HG03039 (cell line): ENCODE results near the gene OLA1.

Experiments used
- ATAC-seq: cut with Tn5 transposase; IDR thresholded peaks from one replicate; pipeline ENCODE4 v1.9.1; 2021; ENCODE audit warnings: mild to moderate bottlenecking, moderate library complexity; ENCODE audit not compliant: unreplicated experiment

The OLA1 gene

DNA sequence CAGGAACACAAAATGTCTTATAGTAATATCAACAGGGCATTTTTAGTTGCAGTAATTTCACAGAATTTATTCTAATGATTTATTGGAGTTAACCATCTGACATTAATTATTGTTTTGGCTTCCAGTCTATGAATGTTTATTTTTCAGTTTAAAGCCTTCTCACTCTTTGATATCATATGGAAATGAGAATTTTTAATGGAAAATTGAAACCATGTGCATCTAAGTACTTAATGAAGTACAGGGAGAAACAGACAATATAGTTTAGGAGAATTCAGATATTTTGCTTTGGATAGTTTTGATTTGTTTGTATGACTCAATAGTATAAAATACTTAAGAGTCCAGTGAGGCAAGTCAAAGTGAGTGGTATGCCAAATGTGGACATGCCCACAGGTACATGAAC, 126.1 kb downstream of the OLA1 start:
- no peak for ATAC-seq

DNA sequence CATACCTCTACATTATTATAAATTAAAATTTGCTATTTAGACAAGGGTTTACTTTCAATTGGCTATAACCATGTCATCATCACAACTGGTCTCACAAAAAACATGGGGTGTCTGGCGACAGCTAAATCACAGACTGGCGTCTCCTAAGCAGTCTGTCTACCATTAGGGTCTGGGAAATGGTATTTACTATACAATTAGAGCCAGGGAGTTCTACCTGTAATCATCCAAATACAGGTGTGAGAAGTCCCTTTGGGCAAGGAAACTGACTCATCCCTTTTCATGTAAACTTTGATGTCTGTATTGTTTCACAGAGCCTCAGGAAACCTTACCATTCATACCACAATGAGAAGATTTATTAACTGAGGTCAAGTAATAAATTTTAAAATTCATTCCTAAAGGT, 126.7 kb downstream of the OLA1 start:
- no peak for ATAC-seq

DNA sequence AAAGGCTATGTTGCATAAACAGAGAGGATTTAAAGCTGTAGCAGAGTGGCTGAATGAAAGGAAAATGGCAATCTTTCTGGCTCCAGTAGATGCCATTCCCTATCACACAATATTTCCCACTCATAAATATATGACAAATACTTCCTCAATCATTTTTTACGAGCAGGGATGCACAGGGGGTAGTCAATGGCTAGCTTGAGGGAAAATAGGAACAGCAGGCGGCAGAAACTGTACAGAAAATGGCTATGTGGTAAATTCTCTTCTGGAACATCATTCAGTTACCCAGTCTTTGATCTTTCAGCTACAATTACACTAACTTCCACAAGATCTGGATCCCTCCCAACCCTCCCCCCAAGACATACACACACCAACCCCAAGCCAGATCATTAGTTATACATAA, 127.2 kb downstream of the OLA1 start:
- no peak for ATAC-seq

DNA sequence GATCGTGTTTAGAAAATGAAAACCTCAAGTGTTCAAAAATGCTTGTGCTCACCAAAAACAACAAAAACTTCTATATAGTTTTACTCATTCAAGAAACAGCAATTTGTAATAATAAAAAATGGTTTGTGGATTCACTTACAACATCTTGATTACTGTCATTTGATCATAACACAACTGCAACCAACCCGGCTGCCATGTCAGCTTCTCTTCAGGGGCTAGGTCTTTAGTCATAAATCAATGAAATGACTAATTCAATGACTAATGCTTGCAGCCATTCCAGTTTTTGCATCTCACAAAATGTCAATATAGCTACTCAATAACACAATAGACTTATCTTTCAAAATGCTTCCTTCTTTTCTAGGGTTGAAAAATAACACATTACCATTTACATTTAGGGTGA, 128.0 kb downstream of the OLA1 start:
- no peak for ATAC-seq

DNA sequence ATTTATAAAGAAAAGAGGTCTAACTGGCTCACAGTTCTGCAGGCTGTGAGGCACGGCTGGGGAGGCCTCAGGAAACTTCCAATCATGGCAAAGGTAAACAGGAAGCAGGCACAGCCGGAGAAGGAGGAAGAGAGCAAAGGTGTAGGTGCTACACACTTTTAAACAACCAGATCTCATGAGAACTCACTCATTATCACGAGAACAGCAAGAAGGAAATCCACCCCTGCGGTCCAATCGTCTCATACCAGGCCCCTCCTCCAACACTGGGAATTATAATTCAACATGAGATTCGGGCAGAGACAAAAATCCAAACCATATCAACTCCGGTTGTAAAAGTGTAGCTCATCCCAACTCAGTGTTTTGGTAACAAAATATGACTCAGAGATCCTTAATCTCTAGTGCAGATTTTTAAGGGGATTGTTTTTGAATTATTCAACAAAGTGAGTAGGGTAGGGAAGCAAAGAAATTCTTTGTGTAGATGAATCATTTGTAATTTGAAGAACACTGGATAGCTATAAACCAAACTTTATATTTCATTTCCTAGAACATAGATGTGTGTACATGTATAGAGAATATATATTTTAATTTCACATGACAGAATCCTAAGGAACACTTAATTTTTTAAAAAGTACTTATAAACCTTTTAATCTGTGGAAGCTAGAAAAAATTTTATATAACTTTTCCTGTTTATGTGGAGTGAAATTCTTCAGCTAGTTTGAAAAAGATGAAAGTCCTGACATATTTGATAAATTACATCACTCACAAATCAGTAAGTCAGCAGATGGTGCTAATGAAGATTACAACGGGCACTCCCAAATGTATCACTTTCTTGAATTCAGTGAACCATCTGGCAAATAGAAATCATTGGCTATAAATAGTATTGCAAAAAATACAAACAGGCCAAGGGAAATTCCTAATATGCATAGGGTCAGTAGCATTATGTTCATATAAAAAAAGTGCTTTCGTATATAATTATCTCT, 130.1 kb downstream of the OLA1 start:
- no peak for ATAC-seq

DNA sequence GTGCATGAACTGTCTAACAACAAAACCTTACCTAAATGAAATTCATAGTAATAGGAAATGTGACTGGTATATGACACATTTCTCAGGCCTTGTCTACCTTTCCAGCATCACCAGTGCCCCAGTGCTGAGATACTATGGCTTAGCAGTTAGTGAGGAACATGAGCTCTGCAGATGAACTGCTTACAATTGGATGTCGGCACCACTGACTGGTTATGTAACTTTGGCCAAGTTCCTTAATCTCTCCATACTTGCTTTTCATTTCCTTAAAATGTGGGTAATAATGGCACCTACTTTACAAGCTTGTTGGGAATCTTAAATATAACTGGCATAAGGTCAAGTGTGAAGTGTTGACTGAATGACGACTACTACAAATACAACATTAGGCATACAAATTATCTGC, 136.3 kb downstream of the OLA1 start:
- no peak for ATAC-seq

DNA sequence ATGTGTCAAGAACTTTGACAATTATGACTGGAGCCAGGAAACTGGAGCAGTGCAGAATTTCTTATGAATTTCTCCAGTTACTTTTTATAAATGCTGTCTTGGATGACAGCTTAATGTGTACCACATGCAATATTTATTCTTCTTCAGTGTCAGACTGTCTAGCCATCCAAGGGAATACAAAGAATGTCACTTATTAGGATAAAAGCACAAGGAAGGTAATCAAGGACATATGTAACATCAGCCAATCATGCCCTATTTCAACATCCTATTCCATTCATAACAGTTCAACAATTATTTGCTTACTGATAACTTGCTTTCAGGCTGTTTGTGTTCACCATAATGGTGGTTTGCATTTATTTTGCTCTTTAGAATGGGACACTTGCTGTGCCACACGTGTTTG, 139.8 kb downstream of the OLA1 start:
- no peak for ATAC-seq

DNA sequence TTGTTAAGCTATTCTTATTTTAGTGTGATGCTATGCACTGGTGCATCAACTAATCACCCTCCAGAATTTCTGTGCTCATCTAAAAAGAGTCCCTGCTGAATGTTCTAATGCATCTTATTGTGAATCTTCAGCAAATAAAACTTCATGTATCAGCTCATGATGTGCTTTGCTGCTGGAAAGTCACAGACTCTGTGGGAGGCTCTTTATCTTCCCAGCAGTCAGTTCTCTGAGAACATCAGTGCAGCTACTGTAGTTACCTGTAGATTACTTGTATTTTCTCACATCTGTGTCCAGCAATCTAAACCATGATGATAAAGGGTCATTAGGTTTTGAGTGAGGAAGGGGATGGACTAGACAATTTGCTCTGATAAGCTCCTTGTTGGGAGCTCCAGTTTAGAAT, 141.6 kb downstream of the OLA1 start:
- ATAC-seq: no peak

DNA sequence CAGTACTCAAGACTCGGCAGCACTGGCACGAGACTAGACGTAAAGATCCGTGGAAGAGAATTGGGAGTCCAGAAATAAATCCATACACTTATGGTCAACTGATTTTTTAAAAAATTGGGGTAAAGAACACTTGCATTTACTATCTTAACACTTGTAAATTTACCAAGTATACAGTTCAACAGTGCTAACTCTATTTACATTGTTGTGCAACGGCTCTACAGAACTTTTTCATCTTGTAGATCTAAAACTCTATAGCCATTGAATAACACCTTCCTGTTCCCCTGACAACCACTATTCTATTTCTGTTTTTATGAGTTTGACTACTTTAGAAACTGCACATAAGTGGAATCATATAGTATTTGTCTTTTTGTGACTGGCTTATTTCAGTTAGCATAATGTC, 153.8 kb downstream of the OLA1 start:
- ATAC-seq: no peak

DNA sequence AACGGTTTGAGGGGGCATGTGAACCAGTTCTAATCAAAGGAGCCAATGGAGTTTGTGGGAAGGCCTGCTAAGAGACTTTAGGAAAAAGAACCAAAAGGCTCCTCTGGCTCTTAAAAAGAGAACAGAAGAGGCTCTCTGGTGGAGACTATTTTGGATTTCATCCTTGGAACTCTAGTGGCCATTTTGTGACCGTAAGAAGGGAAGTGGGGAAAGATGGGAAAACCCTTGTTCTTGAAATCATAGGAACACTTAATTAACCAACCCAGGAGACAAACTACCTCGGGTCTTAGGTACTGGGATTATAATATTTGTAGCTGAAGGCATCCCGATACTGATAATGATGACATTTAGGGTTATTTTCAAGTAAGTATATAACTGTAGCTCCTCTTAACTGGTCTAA, 157.9 kb downstream of the OLA1 start:
- no peak for ATAC-seq

DNA sequence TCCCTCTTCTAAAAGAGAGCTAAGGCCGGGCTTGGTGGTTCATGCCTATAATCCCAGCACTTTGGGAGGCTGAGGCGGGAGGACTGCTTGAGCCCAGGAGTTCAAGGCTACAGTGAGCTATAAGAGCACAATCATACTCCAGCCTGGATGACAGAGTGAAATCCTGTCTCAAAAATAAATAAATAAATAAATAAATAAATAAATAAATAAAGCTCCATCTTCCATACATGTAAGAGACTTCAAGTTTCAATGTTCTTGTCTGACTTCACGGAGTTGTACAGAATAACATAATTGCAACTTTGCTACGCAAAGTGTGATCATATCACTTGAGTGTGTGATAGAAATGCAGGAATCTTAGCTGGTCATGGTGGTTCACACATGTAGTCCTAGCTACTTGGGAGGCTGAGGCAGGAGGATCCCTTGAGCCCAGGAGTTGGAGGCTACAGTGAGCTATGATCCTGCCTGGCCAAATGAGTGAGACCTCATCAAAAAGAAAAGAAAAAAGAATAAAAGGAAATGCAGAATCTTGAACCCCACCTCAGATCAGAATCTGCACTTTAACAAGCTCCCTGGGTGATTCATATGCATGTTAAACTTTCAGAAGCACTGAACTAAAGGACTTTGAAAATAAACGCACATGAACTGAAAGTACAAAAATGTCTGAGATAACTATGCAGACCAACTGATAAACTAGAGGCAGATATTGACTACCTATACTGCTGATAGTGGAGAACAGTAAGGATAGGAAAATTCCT, 159.4 kb downstream of the OLA1 start:
- ATAC-seq: no peak

DNA sequence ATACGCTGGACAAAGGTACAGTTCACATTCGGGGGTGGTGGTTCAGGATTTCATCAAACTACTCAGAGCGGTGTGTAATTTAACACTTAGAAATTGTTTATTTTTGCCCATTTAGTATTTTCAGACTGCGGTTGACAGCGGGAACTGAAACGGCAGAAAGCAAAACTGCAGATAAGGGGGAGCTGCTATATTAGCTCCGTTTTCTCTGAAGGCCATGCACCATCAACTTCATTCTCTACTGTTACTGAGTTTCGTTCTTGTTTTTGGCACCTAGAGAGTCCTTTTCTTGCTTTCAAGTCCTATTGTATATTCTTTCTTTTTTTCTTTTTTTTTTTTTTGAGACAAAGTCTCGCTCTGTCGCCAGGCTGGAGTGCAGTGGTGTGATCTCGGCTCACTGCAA, 161.6 kb downstream of the OLA1 start:
- ATAC-seq: no peak

DNA sequence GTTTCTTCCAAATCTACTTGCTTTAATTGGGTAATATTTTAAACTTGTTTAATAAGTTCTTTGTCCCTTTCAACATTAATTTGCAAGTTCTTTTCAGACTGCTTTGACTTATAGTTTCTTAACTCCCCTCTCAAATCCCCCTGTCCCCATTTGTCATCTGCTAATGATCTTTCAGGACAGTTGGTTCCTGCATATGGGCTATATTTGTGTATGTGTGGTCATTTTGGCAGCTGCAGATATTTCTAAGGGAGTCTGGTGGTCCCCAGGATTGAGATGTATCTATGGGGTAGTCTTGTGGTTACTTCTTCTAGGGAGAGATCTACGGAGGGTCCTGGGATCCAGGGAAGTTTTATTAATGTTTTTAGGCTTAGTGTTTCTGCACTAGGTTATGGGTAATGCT, 162.6 kb downstream of the OLA1 start:
- no peak for ATAC-seq

DNA sequence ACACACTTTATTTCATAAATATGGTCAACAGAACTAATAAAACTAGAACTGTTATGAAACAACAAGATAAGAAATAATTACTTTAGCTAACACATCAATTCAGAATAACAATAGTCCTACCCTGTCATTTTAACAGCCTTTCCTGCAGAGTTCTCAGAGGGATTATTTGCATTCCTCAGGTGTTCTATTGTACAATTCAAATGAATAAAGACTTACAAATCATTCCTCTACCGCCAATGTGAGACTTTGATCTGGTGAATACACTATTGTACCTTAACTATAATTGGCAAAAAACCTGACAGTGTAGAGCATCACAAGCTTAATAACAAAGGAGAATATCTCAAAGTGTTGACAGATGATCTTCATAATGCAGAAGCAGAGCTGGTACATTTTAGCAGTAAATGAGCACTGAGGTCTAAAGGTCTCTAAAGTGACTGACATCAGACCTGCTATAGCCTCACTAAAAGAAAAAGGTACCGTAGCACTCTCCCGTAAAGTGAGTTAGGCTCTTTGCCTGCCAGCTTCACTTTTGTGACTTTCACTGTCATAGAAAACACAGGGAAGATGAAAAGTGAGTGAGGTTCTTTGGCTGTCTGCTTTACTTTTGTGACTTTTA, 164.4 kb downstream of the OLA1 start:
- ATAC-seq: no peak

DNA sequence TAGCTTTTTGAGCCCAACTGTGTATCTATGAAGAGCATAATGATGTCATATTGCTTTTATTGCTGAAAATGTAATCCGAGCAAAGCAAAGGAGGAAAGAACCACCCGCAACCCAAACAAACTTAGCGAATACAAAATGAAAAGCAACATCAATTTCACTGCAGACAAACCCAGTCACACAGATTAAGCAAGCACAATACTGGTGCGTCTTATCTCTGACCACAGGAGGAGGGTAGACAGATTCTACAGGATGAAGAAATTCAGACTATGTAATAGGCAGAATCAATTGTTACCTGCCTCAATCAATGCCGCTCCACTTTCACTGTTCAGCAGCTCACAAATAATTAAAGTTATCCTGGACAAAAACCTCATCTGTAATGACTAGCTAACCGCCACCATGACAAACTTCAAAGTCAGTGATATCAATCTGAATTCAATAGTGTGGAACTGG, 167.6 kb downstream of the OLA1 start:
- no peak for ATAC-seq

DNA sequence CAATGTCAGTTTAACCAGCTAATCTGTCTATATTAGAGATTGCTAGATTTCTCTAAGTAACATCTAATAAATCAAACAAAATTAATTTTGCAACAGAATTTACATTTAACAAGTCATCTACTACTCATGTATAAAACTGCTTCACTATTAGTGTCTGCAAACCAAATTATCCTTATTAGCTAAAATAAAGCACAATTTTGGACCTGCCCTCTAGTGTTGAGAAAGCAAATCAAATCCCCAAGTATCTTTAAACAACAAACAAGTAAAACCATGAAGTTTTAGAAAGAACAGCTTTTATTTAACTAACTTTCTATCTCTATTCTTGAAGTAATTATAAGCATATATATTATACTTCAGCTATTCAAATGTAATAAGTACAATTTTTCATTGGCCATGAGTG, 170.1 kb downstream of the OLA1 start:
- ATAC-seq: no peak

DNA sequence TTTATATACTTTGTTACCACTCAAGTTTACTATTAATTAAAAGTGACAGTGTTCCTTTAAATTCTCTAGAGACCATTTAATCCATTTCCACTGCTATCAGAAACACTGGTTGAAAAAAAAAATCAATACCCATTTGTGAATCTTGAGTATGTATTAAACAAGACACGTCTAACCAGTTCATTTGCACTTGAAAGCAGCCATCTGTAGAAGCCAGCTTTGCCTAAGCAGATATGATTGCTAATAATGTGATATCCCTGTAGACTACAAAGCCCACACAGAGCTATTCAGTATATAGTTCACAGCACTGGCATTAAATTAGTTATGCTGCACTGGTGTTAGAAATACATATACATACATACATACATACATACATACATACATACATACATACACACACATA, 171.4 kb downstream of the OLA1 start:
- no peak for ATAC-seq

DNA sequence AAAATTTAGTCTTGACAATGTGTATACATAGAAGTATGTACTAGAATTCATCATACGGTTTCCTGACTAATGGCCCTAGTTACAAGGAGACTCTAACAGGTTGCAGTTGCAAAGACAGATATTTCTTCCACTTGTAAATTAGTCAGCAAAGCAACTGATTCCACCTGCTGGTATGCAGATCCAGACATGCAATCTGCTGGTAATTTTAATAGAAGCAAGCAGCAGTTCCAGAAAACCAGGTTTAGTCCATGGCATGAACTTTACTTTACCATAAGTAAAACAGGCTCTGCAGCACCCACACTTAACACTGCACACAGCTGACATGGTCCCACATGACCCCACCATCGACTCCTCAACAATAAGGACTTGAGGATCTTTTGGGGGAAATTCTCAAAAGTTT, 172.3 kb downstream of the OLA1 start:
- ATAC-seq: no peak

DNA sequence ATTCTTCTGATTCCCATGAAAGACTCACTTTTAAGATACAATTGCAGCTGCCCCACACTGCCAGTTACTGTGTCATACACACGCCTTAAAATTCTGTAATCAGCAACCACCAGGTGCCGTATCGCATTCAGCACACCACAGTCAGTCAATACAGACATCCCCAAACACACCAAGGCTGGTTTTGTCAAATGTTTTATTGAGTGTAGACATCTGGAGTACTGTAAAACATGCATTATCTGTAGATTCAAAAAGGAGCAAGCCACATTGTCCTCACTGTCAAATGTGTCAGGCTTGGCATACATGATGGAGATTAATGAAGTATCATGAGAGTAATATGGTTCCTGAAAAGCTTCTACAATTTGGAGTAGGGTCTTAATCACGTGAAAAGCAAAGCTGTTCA, 173.5 kb downstream of the OLA1 start:
- no peak for ATAC-seq

DNA sequence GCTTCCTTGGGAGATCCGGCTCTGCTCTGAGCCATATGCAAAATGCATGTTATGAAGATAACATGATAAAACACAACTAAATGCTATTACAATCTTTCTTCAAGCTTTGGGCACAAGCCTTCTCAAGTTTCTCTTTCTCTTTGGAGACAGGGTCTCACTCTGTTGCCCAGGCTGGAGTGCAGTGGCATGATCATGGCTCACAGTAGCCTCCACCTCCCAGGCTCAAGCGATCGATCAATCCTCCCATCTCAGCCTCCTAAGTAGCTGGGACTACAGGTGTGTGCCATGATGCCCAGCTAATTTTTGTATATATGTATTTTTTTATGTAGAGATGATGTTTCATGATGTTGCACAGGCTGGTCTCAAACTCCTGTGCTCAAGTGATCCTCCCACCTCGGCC, 175.5 kb downstream of the OLA1 start:
- ATAC-seq: no peak

DNA sequence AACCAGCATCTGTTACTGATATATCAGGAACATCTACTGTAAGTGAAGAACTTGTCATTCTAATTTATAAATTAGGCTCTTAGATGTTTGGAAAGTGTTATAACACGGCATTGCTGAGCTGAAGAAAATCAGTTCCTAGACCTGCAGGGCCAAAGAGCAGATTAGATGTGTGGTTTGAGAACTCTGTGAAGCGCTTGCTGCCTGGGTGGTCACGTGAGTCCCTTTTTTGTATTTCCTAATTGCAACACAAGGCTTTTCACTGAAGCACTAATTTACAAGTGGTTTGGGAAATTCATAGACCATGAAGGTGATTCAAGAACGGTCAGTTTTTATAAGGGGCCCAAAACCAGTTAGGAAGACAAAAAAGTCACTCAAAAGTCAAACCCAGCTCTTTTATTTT, 176.3 kb downstream of the OLA1 start:
- no peak for ATAC-seq

DNA sequence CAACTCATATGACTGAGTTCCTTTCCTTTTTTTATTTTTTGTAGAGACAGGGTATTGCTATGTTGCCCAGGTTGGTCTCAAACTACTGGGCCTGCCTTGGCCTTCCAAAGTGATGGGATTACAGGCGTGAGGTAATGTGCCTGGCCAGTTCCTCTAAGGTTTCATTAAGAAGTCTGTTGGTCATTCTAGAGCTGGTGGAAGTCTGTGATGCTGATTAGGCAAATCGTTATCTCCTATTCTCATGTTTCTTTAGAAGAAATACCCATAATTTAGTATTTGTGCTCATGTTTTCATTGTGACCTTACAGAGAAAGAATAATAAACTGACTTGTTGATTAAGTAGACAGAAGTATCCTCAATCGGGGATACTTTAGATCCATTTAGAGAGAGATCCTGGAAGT, 177.0 kb downstream of the OLA1 start:
- no peak for ATAC-seq
